22Rv1 (cell line): ENCODE measurements around the gene TP73.

Experiments used
- CTCF ChIP-seq: fragments of 450-650 bp; IDR thresholded peaks from 2 replicates; pipeline ENCODE4 v1.5.1; 2017; ENCODE audit warnings: mild to moderate bottlenecking
- ZFX ChIP-seq: fragments of 450-650 bp; IDR thresholded peaks from 2 replicates; pipeline ENCODE4 v1.6.1; 2017; ENCODE audit warnings: antibody characterized with exemption, borderline replicate concordance

DNA sequence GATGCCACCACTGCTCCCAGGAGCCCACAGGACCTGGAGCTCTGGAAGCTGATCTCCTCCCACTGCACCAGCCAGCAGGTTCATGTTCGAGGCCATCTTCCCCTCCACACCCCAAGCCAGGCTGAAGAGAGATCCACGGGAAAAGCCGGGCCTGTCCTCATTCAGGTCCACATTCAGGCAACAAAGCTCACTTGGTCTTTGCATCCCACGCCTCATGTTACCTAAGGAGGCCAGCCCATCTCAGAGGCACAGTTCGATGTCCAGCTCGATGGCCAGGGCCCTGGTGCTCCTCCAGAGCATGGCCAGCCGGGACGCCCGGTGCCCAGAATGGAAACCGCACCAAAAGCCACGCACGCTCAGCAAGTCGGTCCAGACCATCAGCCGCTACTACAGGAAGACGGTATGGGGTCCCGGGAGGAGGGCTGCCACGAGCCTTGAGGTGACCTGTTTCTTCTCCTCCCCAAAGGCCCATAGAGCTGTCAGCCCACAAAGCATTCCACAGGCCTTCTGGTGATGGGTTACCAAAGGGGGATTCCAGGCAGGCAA lies 100.2 kb downstream of the TP73 start, which contains the start of gene CCDC27:
- TF ChIP-seq CTCF (no peak), ZFX (no peak)
